Mammary epithelial cell (primary cell): Measurements from ENCODE around the gene IQSEC1.

Experiments used
- CTCF ChIP-seq, 2 donors: IDR thresholded peaks in 1 of 2; conservative IDR thresholded peaks in 1 of 2; 2 replicates each; pipeline ENCODE4 v1.5.1; 2011 to 2012; ENCODE audit warnings: inconsistent platforms in 2 of 2, low read length in 2 of 2, mild to moderate bottlenecking in 2 of 2, control low read depth in 1 of 2, low read depth in 1 of 2; ENCODE audit not compliant: insufficient read depth in 1 of 2; ENCODE audit errors: extremely low read depth in 1 of 2
- EZH2 ChIP-seq: IDR thresholded peaks from 2 replicates; pipeline ENCODE4 v1.6.1; 2012; ENCODE audit warnings: low read length, inconsistent platforms, borderline replicate concordance

DNA sequence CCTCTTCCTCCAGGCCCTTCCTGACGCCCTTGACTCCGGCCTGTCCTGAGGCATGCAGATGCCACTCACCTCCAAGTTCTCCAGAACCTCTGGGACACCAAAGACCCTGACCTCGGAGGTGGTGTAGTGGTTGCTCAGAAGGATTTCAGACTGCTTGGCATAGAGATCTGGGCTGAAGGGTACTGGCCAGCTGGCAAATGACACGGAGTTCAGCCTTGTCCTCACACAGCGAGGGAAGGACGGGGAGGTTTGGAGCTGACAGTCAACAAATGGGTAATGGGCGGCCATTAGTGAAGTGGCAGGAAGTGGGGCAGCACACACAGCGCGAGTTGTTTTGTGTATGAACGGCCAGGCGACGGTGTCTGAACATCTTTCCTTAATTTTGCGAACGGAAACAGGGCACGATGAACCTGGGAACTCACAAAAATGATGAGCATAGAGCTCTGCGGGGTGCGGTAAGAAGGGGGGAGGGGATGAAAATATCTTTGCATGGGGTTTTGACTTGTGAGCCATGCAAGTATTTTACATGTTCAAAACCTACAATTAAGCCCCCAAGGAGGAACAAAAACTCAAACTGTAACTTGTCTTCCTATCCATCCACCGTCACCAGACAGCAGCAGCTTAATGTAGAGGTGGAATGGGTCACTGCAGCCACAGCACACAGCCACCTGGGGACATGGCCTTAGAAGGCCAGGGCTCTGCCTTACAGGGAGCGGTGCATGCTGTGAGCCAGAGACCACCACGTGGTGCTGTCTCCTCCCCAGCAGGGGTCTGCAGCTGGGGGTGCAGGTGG, 188.2 kb downstream of the IQSEC1 start:
- TF ChIP-seq CTCF (conservative IDR thresholded peaks at IDR 0.05 in 1 of 2, IDR thresholded peaks at IDR 0.05 in 1 of 2; ENCODE audit: extremely low read depth in 1 of 2, insufficient read depth in 1 of 2, low read depth in 1 of 2, low read length in 2 of 2) = no peak
- no peak for TF ChIP-seq EZH2
